ENCODE data around the gene HDGFL3.
"Not testable (repeated sequence)": the region's sequence is repeated elsewhere in the genome, so short reads cannot be mapped to it uniquely, and the experiment has no call there.

Gene HDGFL3

DNA sequence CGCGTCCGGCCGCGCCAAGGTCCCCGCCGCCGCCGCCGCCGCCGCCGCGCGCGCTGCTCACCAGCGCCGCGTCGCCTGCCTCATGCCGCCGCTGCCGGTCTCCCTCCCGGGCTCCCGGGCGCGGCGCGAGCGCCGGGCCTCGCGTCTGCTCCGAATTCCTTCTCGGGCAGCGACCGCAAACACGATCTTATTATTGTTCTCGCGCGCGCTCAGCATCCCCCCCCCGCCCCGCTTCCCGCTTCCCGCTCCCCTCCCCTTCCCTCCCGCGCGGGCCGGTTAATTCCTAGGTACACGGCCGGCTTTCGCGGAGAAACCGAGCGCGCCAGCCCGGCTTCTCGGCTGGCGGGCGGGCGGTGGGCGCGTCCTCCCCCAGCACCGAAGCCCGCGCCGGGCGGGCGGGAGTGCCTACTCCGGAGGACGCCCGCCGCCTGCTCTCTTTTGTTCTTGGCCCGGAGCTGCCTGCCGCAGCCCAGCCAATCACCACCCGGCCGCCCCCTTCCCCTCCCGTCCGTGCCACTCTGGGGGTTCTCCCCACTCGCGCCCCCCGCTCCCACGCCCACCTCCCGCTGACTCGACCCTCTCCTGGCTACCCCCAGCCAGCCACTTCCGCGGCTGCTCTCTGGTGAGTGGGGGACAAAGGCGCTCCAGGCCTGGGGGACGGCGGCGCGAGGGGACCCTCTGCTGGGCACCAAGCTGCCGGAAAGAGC lies at the start of gene HDGFL3:
Gene HDGFL3 (minus strand): TSS at position 164 of the 707 bp plus-strand sequence. CDS start 409 bp downstream, outside the sequence.
- DNase-seq (ENCODE audit: low spot score) = peak; percentile 82

DNA sequence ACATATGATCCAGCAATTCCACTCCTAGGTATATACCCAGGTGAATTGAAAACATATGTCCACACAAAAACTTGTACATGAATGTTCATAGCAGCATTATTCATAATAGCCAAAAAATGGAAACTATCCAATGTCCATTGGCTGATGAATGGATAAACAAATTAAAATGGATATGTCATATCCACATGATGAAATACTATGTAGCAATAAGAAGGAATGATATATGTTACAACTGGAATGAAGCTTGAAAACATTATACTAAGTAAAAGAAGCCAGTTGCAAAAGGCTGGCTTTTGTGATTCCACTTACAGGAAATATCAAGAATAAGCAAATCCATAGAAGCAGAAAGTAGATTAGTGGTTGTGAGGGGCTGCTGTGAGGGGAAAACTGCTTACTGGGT lies 43.2 kb upstream of the HDGFL3 start:
- DNase-seq (ENCODE audit: low spot score) = no peak

DNA sequence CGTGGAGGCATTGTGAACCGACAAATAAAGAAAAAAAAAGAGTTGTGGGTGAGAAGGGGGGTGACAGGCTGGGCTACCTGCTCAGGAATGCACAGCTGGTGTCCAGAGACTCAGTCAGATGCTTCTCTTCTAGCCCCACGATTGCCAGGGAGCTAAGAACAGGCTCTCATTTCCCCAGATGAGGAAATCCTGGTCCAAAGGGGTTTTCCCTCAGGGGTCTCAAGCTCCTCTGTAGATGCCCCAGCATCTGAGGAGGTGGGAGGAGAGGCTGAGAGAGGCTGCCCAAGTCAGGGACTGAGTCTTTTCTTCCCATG lies 41.4 kb upstream of the HDGFL3 start:
- no peak for DNase-seq (ENCODE audit: low spot score)

DNA sequence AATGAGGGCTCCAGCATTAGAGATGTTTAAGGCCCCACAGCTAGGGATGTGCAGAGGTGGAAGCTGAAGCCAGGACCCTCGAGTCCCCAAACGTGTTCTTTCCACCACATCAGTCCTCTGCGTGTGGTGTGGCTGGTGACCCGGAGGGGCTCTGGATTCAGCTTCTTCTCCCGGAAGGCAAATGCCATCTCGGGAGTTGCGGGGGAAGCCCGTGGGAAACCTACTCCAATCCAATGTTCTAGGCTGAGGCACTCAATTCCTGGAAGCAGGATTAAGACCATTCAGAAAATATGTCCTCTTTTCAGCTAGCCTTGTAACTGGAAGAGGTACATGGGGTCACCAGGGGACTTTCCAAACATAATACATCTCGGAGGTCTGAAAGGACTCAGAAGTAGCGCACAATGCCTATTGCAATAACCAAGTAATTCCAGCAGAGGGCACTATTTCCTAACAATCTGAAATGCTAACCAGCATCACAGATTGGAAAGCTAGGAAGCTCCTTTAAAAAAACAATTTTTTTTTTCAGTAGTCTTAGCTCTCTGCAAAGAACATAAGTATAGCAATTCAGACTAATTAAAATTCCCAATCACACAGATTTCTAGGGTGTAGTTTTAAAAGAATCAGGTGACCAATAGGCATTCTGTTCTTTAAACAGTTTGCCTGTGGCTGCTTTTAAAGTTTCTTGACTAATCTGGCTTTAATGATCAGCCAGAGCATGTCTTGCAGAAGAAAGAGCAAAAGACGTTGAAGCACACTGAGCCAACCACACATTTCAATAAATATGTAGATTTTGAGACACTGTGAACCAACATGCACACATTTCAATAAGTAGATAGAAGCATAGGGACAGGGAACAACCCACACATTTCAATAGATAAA lies 40.8 kb upstream of the HDGFL3 start:
- peak; percentile 36 for DNase-seq (ENCODE audit: low spot score)

DNA sequence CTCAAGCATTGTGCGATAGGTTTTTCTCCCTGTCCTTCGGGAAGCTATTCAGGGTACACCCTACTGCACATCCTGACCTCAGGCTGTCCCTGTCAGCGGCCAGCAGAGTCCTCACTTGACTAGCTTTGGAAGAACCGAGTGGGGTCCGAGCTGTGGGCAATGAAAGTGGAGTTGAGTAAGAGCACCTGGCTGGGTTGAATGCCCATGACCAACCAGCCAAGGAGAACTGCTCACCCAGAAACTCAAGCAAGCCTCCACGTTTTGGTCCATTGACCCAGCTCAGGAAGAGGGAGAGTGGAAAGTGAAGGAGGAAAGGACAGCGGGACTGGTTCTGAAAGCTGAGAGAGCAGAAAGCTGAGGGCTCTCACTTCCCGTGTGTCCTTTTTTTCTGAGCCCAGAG lies 36.0 kb upstream of the HDGFL3 start:
- no peak for DNase-seq (ENCODE audit: low spot score)

DNA sequence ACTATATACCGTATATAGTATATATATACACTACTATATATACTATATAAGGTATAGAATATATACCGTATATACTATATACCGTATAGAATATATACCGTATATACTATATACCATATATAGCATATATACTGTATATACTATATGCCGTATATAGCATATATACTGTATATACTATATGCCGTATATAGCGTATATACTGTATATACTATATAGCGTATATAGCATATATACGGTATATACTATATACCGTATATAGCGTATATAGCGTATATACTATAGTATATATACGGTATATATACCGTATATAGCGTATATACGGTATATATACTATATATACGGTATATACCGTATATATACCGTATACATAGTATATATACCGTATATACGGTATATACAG lies 22.6 kb upstream of the HDGFL3 start:
- DNase-seq (ENCODE audit: low spot score) = no peak

DNA sequence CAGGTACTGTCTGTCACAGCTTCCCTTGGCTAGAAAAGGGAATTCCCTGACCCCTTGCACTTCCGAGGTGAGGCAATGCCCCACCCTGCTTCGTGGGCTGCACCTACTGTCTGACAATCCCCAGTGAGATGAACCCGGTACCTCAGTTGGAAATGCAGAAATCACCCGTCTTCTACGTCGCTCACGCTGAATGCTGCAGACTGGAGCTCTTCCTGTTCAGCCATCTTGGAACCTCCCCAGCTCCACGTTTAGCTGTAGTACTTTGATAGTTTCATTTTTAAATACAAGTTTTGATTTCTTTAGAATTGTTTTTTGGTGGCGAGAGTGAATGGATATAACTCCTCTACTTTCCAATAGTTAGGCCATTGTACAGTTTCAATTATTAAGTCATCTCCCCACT lies 17.8 kb upstream of the HDGFL3 start:
- DNase-seq (ENCODE audit: low spot score) = no peak

DNA sequence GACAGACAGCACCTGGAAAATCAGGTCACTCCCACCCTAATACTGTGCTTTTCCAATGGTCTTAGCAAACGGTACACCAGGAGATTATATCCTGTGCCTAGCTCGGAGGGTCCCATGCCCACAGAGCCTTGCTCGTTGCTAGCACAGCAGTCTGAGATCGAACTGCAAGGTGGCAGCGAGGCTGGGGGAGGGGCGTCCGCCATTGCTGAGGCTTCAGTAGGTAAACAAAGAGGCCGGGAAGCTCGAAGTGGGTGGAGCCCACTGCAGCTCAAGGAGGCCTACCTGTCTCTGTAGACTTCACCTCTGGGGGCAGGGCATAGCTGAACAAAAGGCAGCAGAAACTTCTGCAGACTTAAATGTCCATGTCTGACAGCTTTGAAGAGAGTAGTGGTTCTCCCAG lies 14.2 kb upstream of the HDGFL3 start:
- not testable (repeated sequence) for DNase-seq (ENCODE audit: low spot score)

DNA sequence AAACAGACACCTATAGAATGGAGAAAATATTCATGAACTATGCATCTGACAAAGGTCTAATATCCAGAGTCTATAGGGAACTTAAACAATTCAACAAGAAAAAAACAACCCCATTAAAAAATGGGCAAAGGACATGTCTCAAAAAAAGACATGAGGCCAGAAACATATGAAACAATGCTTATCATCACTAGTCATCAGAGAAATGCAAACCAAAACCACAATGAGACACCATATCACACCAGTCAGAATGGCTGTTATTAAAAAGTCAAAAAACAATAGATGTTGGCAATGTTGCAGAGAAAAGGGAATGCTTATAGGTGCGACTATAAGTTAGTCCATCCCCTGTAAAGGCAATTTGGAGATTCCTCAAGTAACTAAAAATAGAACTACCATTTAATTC lies 11.4 kb upstream of the HDGFL3 start:
- no peak for DNase-seq (ENCODE audit: low spot score)

DNA sequence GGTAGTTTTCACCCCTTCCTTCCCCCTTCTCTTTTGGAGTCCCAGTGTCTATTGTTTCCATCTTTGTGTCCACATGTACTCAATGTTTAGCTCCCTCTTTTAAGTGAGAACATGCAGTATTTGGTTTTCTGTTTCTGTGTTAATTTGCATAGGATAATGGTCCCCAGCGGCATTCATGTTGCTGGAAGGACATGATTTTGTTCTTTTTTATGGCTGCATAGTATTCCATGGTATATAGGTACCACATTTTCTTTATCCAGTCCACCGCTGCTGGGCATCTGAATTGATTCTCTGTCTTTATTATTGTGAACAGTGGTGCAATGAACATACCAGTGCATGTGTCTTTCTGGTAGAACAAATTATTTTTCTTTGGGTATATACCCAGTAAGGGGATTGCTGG lies 7.7 kb upstream of the HDGFL3 start:
- DNase-seq (ENCODE audit: low spot score) = no peak

DNA sequence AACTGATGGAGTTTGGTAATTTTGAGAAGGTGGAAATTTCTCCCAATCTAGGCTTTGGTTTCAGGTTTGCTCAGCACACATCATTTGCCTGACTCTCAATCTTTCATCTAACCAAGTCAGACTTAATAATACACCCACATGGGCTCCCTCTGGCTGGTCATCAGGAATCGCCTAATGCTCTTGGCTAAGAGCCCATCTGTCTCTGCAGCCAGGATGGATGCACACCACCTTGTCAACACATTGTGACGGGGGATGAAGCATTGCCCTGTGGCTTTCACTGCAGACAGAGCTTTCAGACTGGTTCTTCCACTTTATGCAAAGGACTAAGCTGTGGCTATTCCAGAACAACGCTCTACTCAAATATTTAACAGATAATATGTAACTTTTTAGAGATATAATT lies 3.0 kb upstream of the HDGFL3 start:
- DNase-seq (ENCODE audit: low spot score) = peak; percentile 12

DNA sequence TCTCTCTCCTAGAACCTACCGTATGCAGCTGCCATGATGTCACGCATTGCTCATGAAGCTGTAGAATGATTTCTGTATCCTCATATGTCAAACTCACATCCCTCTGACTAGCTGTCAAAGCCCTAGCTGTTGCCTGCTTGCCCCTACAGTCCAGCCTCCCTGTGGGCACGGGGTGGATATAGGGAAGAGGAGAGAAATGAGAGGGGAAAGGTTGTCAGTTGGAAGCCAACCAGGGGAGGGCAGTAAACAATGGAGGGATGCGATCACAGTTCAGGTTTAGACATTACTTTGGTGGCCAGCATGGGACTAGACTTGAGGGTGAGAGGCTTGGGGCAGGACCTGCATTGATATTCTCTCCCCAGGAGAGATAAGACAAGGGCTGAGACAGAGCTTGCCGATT lies 1.7 kb upstream of the HDGFL3 start:
- DNase-seq (ENCODE audit: low spot score) = no peak

DNA sequence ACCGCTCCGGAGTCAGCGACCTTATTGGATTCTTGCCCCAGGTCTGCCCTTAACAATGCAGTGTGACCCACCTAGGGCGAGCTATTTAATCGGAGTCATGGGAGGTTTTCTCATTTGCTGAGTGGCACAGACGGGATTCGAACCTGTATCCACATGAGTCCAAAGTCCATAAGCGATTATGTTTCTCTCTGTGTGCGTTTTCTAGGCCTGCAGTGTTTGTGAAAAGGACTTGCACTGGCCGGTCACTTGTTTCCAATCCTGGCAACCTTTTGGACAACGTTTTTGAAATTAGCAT lies 691 bp upstream of the HDGFL3 start:
- DNase-seq (ENCODE audit: low spot score) = no peak

DNA sequence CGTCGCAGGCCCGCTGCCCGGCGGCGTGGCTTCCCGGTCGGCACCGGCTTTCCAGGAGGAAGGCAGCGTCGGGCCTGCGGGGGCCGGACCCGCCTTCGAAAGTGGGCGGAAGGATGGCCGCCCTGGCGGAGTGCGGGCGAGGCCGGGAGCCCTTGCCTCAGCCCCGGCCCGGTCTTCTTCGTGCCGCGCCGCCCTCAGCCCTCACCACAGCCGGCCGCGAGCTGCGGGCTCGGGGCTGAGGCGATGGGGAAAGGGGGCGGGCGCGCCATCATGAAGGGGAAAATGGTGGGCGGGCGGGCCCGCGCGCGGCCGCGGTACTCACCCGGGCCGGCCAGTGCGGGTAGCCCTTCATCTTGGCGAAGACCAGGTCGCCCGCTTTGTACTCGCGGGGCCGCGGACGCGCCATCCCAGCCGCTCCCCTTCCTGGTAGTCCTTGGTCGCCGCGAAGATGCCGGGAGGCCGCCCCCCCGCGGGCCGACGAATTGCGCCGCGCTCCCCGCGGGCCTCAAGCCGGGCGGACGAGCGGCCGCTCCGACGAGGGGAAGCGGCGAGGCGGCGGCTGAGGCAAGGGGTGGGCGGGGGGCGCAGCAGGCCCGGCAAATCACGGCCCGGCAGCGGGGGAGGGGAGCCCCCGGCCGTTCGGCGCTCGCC lies 489 bp downstream of the HDGFL3 start:
- peak; percentile 69 for DNase-seq (ENCODE audit: low spot score)

DNA sequence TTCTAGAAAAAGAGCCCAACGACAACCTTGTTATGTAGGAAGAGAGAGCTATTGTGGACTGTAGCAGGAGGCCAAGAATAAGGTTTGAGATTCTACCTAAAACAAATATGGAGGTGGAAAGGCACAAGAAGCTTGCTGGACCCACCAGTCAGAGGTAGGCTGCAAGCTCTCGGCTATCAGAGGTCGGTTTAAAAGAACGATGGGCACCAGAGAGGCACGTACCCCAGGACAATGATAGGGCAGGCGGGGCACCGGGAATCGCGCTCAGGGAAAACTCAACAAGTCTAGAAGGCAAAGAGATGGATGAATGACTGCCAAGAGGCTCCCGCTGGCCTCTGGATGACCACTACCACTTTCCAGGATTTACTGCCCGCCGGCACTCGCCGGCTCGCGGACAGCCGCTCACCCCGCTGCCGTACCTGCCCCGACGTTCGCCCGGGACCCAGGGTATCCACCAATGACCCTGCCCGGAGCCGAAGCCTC lies 1.1 kb downstream of the HDGFL3 start:
- no peak for DNase-seq (ENCODE audit: low spot score)

DNA sequence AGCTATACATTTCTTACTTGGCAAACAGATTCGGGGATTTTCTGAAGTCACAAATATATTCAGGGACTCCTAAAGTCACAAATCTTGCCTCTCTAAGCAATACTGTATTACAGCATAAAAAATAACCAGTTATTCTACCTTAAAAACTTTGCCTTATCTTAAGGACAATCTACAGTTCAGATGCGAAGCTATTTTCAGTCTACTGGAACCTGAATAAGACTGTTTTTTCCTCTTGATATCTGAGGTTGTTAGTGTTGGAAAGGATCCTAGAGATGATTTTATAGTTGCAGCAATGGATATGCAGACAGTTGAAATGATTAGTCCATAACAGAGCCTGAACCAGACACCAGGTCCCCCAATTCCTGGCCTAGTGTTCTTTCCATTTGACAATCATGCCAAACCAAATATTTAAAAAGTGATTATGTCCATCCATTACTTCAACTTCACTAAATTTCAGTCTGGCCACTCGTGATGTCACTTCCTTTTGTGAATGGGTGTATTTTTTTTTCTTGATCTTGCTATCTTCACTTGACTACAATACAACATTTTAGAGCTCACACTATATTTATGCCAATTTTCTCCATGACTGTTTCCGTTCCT lies 1.8 kb downstream of the HDGFL3 start:
- peak; percentile 36 for DNase-seq (ENCODE audit: low spot score)

DNA sequence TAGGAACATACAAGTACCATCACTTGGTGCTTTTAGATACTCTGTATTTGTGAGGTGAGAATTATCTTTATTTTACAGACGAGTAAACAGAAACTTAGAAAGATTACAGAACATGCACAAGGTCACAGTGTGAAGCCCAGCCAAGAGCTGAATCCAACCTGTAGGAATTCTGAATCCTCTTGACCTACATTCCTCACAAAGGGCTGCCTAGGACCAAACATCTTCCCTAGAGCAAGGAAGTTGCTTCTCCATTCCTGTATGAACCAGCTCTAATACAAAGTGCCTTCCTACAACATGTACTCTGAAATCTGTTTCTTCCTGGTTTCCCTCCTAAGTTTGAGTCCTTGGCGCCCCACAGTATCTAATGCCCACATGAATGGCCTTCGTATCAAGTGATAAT lies 2.9 kb downstream of the HDGFL3 start:
- DNase-seq (ENCODE audit: low spot score) = no peak

DNA sequence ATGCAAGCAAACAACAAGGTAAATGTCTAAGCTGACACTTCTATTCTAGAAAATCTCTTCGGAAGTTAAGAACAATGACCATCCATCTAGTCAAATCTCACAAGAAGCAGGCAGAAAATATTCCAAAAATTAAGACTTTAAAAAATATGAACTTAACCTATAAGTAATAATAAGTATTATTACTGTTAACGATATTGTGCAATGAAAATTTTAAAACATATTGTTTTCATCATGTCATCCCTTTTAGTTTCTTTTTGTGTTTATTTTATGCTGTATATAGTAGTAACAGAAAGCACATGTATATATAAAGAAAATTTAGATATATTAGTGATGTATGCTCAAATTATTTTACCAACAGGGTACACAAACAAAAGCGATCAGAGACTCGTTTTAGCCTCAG lies 4.1 kb downstream of the HDGFL3 start:
- DNase-seq (ENCODE audit: low spot score) = no peak

DNA sequence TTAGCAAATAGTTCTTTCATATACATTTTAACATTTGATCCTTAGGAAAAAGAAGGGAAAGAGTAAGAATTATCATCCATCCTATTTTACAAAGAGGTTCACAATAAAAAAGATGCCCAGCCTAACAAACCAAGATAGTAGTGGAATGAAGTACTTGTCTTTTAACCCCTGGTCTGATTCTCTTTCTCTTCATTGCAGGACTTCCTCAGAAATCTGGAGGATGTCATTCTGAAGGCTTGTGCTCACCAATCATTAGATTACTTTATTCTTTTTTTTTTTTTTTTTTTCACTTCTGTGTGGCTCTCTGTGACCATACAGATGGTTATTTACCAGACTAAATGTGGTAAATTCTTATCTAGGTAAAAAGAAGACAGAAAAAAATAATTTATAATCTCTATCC lies 7.0 kb downstream of the HDGFL3 start:
- no peak for DNase-seq (ENCODE audit: low spot score)

DNA sequence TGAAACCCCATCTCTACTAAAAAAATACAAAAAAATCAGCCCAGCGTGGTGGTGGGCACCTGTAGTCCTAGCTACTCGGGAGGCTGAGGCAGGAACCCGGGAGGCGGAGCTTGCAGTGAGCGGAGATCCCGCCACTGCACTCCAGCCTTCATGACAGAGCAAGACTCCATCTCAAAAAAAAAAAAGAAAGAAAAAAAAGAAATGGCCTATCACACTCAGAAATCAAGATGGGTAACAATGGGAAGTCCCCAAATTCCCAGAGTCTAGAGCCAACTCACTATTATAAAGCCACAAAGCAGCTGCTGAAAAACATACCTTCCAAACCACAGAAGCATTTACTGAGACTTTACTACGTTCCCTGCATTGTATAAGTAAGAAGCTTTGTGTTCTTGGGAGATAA lies 7.5 kb downstream of the HDGFL3 start:
- no peak for DNase-seq (ENCODE audit: low spot score)

DNA sequence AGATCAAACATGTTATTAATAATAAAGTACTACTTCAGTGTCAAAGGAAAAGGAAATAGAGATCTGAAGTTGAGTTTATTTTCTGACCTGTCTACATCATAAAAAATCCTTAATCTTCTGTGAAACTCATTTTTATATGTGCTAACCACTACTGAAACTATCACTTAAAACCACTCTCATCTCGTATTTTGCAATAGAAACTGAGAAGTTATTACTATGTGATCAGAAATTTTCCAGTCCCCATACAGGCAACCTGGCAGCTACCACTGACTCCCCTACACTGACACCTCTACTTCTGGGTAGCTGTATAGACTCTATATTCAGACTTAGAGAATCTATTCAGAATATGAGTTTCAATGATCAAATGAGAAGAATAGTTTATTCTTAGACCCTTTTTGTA lies 8.3 kb downstream of the HDGFL3 start:
- no peak for DNase-seq (ENCODE audit: low spot score)

DNA sequence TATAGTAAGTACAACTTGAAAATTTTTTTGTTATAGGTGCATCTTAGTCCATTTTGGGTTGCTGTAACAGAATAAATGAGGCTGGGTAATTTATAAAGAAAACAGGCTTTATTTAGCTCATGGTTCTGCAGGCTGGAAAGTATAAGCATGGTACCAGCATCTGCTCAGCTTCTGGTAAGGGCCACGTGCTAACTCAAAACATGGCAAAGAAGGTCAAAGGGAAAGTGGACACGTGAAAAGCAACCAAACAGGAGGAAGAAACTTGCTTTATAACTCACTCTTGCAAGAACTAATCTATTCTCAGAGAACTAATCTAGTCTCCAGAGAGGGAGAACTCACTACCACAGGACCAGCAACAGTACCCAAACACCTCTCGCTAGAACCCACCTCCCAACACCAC lies 9.1 kb downstream of the HDGFL3 start:
- DNase-seq (ENCODE audit: low spot score) = no peak

DNA sequence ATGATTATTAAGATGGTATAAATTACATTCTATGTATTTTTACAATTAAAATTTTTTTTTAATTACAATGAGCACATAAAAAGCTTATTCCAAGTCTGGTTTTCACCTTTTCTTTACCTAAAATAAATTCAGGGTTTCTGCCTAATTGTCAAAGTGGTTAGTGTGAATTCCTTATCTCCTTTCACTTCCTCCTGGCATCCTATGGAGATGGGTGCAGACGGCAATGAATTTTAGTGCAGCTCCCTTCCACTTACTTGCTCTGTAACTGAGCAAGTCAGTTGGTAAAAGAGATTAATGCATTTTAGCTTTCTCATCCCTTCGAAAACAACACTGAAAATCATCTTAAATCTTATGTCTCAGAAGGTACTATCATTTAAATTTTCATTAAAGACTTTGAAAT lies 13.1 kb downstream of the HDGFL3 start:
- no peak for DNase-seq (ENCODE audit: low spot score)

Data from AG08396 (cell line).